HG03045 (cell line): ENCODE measurements around the gene SCN8A.

Experiments used
- ATAC-seq: cut with Tn5 transposase; IDR thresholded peaks from one replicate; pipeline ENCODE4 v1.9.1; 2021; ENCODE audit warnings: mild to moderate bottlenecking, moderate library complexity; ENCODE audit not compliant: unreplicated experiment

Gene SCN8A

GRCh38 chr12:51706206-51706605 is 115.2 kb downstream of the SCN8A start:
- no peak for ATAC-seq

GRCh38 chr12:51714666-51715065 is 123.6 kb downstream of the SCN8A start:
- ATAC-seq = no peak

GRCh38 chr12:51717326-51717925 is 126.4 kb downstream of the SCN8A start:
- ATAC-seq = no peak

GRCh38 chr12:51721282-51721940 is 130.4 kb downstream of the SCN8A start:
- ATAC-seq = no peak

- ATAC-seq = no peak
Measured at GRCh38 chr12:51722431-51722830, 131.4 kb downstream of the SCN8A start.

GRCh38 chr12:51726161-51726560 is 135.1 kb downstream of the SCN8A start:
- ATAC-seq = no peak

GRCh38 chr12:51726931-51727330 is 135.9 kb downstream of the SCN8A start:
- no peak for ATAC-seq

- ATAC-seq = no peak
Measured at GRCh38 chr12:51729331-51729730, 138.3 kb downstream of the SCN8A start.

- no peak for ATAC-seq
Measured at GRCh38 chr12:51730745-51731144, 139.7 kb downstream of the SCN8A start.

- no peak for ATAC-seq
Measured at GRCh38 chr12:51740536-51740935, 149.5 kb downstream of the SCN8A start.

GRCh38 chr12:51744235-51744634 is 153.2 kb downstream of the SCN8A start:
- ATAC-seq = no peak

GRCh38 chr12:51744957-51745356 is 153.9 kb downstream of the SCN8A start:
- no peak for ATAC-seq

- ATAC-seq = no peak
Measured at GRCh38 chr12:51746416-51746815, 155.4 kb downstream of the SCN8A start.

GRCh38 chr12:51748235-51748634 is 157.2 kb downstream of the SCN8A start:
- no peak for ATAC-seq

- no peak for ATAC-seq
Measured at GRCh38 chr12:51749206-51749985, 158.4 kb downstream of the SCN8A start.

- ATAC-seq = no peak
Measured at GRCh38 chr12:51749986-51750317, 158.9 kb downstream of the SCN8A start.

- ATAC-seq = no peak
Measured at GRCh38 chr12:51751661-51752060, 160.6 kb downstream of the SCN8A start.

GRCh38 chr12:51752234-51752889 is 161.3 kb downstream of the SCN8A start:
- no peak for ATAC-seq

GRCh38 chr12:51753980-51754675 is 163.1 kb downstream of the SCN8A start:
- no peak for ATAC-seq

GRCh38 chr12:51755251-51755650 is 164.2 kb downstream of the SCN8A start:
- ATAC-seq = no peak

- no peak for ATAC-seq
Measured at GRCh38 chr12:51759175-51759574, 168.1 kb downstream of the SCN8A start.
